Testis (tissue), 3 donors: ENCODE data around the gene BARX2. TPM values are rescaled to one million over a fixed set of nuclear protein-coding genes. Genes with fewer than 3 reads are reported as not detected.
"Not testable (repeated sequence)": the region's sequence is repeated elsewhere in the genome, so short reads cannot be mapped to it uniquely, and the experiment has no call there.

Source experiments
- DNase-seq: peaks from one replicate; pipeline ENCODE4 v3.0.0-alpha.2; 2019
- H3K27ac ChIP-seq, 2 donors: fragments of 200-600 bp; sonication (generic); one replicate each; pipeline ENCODE4 v1.5.1; 2019
- H3K27me3 ChIP-seq: fragments of 200-600 bp; sonication (generic); one replicate; pipeline ENCODE4 v1.5.1; 2019
- H3K36me3 ChIP-seq: fragments of 200-600 bp; sonication (generic); one replicate; pipeline ENCODE4 v1.5.1; 2017; ENCODE audit warnings: low read depth; ENCODE audit errors: missing control alignments
- H3K4me1 ChIP-seq: fragments of 200-600 bp; sonication (generic); one replicate; pipeline ENCODE4 v1.5.1; 2019
- H3K4me3 ChIP-seq, 2 donors: fragments of 200-600 bp; sonication (generic); one replicate each; pipeline ENCODE4 v1.5.1; 2017 to 2019
- H3K9me3 ChIP-seq: fragments of 200-600 bp; sonication (generic); one replicate; pipeline ENCODE4 v1.5.1; 2017
- CTCF ChIP-seq, 3 experiments: fragments of 450-650 bp in 2 of 3; fragments of 200-600 bp in 1 of 3; sonication (generic) in 1 of 3; IDR thresholded peaks; one replicate each; pipeline ENCODE4 v1.5.1; 2016 to 2019; ENCODE audit warnings: antibody characterized with exemption in 3 of 3, mild to moderate bottlenecking in 2 of 3, moderate library complexity in 1 of 3
- POLR2A ChIP-seq: fragments of 450-650 bp; IDR thresholded peaks from one replicate; pipeline ENCODE4 v1.6.1; 2017; ENCODE audit warnings: antibody characterized with exemption, mild to moderate bottlenecking, moderate library complexity
- WGBS, 2 donors: methylation state at CpG; one replicate each; pipeline ENCODE4 v1.1.5; 2018; 5-methylcytosine and 5-hydroxymethylcytosine counted together
- intact Hi-C: fragments of 100-400 bp; cut with DNase I; formaldehyde crosslinking; loops from one replicate; pipeline ENCODE4 v1.15.1; 2023; ENCODE audit warnings: low total_unique reads
- polyA plus RNA-seq: library from polyadenylated mRNA; stranded (reverse); fragments of 350-450 nt; fragmentation: Illumina TruSeq; extraction: RNeasy Lipid Tissue Mini Kit (QIAGEN cat#74804); gene quantifications from one replicate; pipeline ENCODE4 v1.2.3, GENCODE V29; 2014; ENCODE audit warnings: low read depth, low replicate concordance; ENCODE audit not compliant: insufficient read depth
- total RNA-seq, 2 donors: library from RNA; depleted of rRNA; stranded (reverse); fragments of >200 nt; gene quantifications; one replicate each; pipeline ENCODE4 v1.2.3, GENCODE V29; 2016

BARX2 gene
- total and polyA plus RNA-seq, 3 donors from 2014 or later = 4.3 to 5.0 (median 4.5) TPM

GRCh38 chr11:129331871-129332274 lies 43.8 kb upstream of the BARX2 start:
- 12 to 32% methylated on average over 11 of the region's 11 CpGs for WGBS, 2 donors
- Histone ChIP-seq H3K9me3 (no peaks in the 10 kb centered on the region), H3K27me3 (no peaks in the 10 kb centered on the region), H3K36me3 (no peaks in the 10 kb centered on the region), H3K4me1 (no peaks in the 10 kb centered on the region), H3K27ac (no peak overlapping the region), H3K4me3 (no peak overlapping the region)
- DNase-seq = peak; percentile 86
- intact Hi-C loops = no loop called here
- TF ChIP-seq CTCF (IDR thresholded peaks at IDR 0.05) (peak; percentile 43 to 74 (median 74)), POLR2A (no peak)

- no peak for DNase-seq
- intact Hi-C loops = no loop called here
- Histone ChIP-seq H3K4me1 (no peaks in the 10 kb centered on the region), H3K36me3 (no peaks in the 10 kb centered on the region), H3K27me3 (no peaks in the 10 kb centered on the region), H3K27ac (no peak overlapping the region), H3K4me3 (no peak overlapping the region), H3K9me3 (no peaks in the 10 kb centered on the region)
- TF ChIP-seq CTCF (IDR thresholded peaks at IDR 0.05) = no peak
- no peak for TF ChIP-seq POLR2A
Observed at GRCh38 chr11:129333873-129334272, 41.8 kb upstream of the BARX2 start.

GRCh38 chr11:129344301-129344940 lies 31.2 kb upstream of the BARX2 start:
- H3K27ac ChIP-seq, H3K4me1 ChIP-seq, H3K9me3 ChIP-seq, intact Hi-C loops, H3K4me3 ChIP-seq, H3K27me3 ChIP-seq, DNase-seq, H3K36me3 ChIP-seq: not testable (repeated sequence)
- 93 to 94% methylated on average over 21 to 23 of the region's 23 CpGs for WGBS, 2 donors

- Histone ChIP-seq H3K27me3 (no peaks in the 10 kb centered on the region), H3K27ac (no peak overlapping the region), H3K4me1 (no peaks in the 10 kb centered on the region), H3K9me3 (no peaks in the 10 kb centered on the region), H3K4me3 (no peak overlapping the region), H3K36me3 (no peaks in the 10 kb centered on the region)
- no peak for TF ChIP-seq POLR2A
- no peak for TF ChIP-seq CTCF (IDR thresholded peaks at IDR 0.05)
- WGBS, 2 donors = 91 to 93% methylated on average over 2 of the region's 2 CpGs
- intact Hi-C loops = no loop called here
- DNase-seq = no peak
Observed at GRCh38 chr11:129346916-129347315, 28.7 kb upstream of the BARX2 start.

- Histone ChIP-seq H3K9me3 (no peaks in the 10 kb centered on the region), H3K4me3 (no peak overlapping the region), H3K36me3 (no peaks in the 10 kb centered on the region), H3K27ac (no peak overlapping the region), H3K4me1 (no peaks in the 10 kb centered on the region), H3K27me3 (no peaks in the 10 kb centered on the region)
- intact Hi-C loops = no loop called here
- TF ChIP-seq CTCF (IDR thresholded peaks at IDR 0.05) (no peak), POLR2A (no peak)
- no peak for DNase-seq
Observed at GRCh38 chr11:129348813-129349212, 26.8 kb upstream of the BARX2 start.
